Cardiac septum (tissue), 1 donor: ENCODE measurements around the gene IGF2BP3. TPM values are rescaled to one million over a fixed set of nuclear protein-coding genes. Genes with fewer than 3 reads are reported as not detected.

Source experiments
- DNase-seq: peaks from one replicate; pipeline ENCODE4 v3.0.0-alpha.2; 2020; ENCODE audit warnings: low spot score
- intact Hi-C: fragments of 100-400 bp; cut with DNase I; formaldehyde crosslinking; loops from one replicate; pipeline ENCODE4 v1.14.0; 2022
- total RNA-seq: library from RNA; stranded (reverse); fragmentation: NEBNext Ultra II Directional; extraction: Animal tissue kit (Norgen Biotek cat#: 25700); gene quantifications from one replicate; pipeline ENCODE4 v1.2.1, GENCODE V29; 2021
- donor health status: DM: no; HTN: no; CAD: no.

Gene IGF2BP3
- total RNA-seq, 1 donor from 2014 or later: 0.16 TPM

- no peak for DNase-seq
- intact Hi-C loops: loop anchor here (5.0 kb wide), 1 partner anchor 176 kb away; the partner anchor contains the start of gene MALSU1
These were observed 2.9 kb upstream of the IGF2BP3 start for GRCh38 chr7:23472956-23473843.

GRCh38 chr7:23472556-23472955 lies 2.3 kb upstream of the IGF2BP3 start:
- intact Hi-C loops: loop anchor here (5.0 kb wide), 1 partner anchor 175 kb away; the partner anchor contains the start of gene MALSU1
- DNase-seq: no peak

GRCh38 chr7:23472046-23472445 lies 1.8 kb upstream of the IGF2BP3 start:
- intact Hi-C loops: loop anchor here (5.0 kb wide), 1 partner anchor 175 kb away; the partner anchor contains the start of gene MALSU1

GRCh38 chr7:23471106-23471859 lies 992 bp upstream of the IGF2BP3 start:
- intact Hi-C loops: loop anchor here (5.0 kb wide), 1 partner anchor 174 kb away; the partner anchor contains the start of gene MALSU1
- DNase-seq: no peak

More at GRCh38 chr7:23472046-23472445, 1.8 kb upstream of the IGF2BP3 start:
- no peak for DNase-seq

- no peak for DNase-seq
- intact Hi-C loops: loop anchor here (5.0 kb wide), 1 partner anchor 173 kb away; the partner anchor contains the start of gene MALSU1
These were observed 385 bp downstream of the IGF2BP3 start for GRCh38 chr7:23469961-23470250.

GRCh38 chr7:23469150-23469960 lies 936 bp downstream of the IGF2BP3 start:
- intact Hi-C loops: no loop called here
- no peak for DNase-seq

GRCh38 chr7:23468526-23469149 lies 1.7 kb downstream of the IGF2BP3 start:
- no peak for DNase-seq
- intact Hi-C loops: no loop called here

DNA sequence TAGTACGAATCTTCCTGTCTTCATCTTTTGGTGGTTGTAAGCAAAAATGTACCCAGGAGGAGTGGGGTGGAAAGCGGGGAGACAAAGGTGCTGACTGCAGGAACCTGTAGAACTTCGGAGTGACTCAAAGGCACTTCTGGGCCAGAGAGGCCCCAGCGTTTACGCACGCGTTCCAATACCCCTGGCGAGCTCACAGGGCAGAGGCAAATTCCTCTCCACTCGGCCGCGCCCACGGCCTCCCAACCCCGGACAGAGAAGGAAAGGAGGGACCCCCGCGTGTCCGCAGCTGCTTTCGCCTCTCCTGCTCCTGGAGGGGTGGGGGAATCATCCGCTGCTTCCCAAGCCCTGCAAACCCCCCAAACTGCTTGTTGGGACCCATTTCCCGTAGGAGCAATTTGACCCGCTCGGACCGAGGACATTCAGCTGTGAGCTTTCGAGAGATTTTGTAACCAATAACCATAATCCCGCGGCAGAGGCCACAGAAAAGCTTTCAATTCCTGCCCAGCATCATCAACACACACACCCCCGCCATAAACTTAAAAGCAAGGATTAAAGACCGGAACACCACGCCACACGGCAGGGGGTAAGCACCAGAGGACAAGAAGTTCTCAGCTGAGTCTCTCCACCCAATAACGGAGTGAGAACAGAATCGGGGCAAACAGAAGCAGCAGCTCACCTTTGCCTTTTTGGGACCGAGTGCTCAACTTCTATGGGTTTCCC lies 2.3 kb downstream of the IGF2BP3 start:
- intact Hi-C loops: no loop called here
- DNase-seq: no peak

GRCh38 chr7:23467291-23467805 lies 2.9 kb downstream of the IGF2BP3 start:
- no peak for DNase-seq
- intact Hi-C loops: no loop called here

DNA sequence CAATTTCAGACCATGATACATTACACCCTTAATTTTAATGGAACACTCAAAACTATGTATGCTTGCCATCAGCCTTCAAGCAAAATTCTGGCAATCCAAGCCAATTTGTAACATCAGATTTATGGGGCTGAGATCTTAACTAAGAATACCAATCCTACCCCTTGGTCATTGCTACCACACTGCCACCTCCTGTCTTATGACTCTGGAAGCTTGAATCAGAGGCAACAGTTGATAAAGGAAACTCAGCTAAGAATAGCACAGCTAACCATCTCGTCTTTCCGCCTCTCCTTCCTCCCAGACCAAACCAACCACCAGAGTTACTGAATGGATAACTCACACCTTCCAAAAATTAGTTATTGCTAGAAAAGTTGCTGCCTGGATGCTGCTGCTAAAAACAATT lies 7.4 kb downstream of the IGF2BP3 start:
- intact Hi-C loops: loop anchor here (5.0 kb wide), 1 partner anchor 186 kb away; no protein-coding TSS in a partner anchor
- DNase-seq: no peak

DNA sequence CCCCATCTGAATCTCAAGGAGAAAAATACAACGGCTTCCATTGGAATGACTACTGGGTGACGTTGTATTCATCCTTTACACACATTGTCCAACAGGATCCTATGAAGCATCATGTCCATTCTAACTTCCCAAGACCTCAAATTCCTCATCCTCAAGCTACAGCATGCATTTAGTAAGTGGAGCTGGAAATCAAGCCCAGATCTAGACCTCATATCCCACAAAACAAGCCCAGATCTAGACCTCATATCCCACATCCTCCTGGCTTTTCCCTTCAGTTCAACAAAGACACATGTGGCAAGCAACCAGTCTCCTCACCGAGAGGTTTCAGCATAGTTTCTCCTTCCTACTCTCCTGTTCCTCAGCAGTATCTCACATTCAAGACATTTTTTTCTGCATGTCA lies 12.2 kb downstream of the IGF2BP3 start:
- no peak for DNase-seq
- intact Hi-C loops: no loop called here

- intact Hi-C loops: no loop called here
- no peak for DNase-seq
These were observed 14.2 kb downstream of the IGF2BP3 start for GRCh38 chr7:23456093-23456492.

DNA sequence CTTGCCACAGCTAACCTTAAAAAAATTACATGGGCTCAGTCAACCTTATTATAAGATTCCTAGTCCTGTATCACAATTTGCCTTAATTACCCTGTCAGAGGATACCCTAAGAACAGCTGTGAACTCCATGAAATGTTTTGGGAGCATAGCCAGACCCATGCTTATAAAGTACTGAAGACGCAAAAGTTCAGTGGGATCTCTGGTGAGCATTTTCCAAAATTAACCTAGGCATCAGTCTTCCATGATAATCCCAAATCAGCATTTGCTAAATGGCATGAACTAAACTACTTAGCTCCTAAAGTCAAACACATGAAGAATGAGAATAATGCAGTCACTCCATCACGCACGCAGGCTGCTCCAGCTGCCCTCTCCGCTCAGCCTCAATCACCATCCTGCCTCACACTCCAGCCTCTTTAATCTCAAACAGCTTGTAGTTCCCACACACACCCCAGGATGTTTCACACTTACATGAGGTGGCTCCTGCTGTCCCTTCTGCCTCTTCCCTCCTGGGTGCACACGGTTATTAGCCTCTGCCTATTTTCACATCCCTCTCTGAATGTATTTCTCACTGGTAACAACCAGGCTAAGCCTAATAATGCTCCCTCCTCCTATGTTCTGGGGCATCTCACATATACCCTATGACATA lies 15.3 kb downstream of the IGF2BP3 start:
- intact Hi-C loops: no loop called here
- no peak for DNase-seq

DNA sequence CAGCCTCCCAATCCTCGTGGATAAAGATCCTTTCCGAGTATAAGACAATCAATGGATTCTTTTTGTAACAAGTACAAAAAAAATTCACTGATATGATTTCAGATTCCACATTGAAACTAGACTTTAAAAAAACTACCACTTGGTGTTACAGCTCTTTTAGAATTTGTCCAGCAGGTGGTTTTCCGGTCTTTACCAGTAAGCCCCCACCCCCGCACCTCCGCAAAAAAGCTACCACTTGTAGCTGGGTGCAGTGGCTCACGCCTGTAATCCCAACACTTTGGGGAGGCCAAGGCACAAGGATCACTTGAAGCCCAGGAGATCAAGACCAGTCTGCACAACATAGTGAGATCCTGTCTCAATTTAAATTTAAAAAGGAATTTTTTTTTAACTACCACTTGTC lies 19.8 kb downstream of the IGF2BP3 start:
- intact Hi-C loops: no loop called here
- DNase-seq: no peak

DNA sequence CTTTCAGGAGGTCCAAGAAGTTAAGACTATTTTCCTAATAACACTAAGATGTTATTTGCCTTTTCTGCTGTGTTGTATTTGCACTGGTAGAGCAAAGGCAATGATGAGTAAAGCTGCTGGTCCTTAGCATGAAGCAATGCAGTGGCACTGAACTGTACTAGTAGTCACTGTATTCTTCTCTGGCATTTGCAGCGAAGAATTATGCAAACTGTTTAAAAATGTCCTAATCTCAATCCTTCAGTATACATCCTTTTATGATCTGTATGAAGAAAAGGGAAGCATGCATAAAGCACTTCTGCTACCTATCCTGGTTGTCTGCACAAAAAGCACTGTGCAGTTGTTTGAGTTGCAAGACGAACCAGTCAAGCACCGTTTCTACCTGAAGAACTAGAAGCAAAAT lies 20.4 kb downstream of the IGF2BP3 start:
- intact Hi-C loops: no loop called here
- DNase-seq: no peak

- DNase-seq: no peak
- intact Hi-C loops: no loop called here
These were observed 25.0 kb downstream of the IGF2BP3 start for GRCh38 chr7:23445326-23445725.

DNA sequence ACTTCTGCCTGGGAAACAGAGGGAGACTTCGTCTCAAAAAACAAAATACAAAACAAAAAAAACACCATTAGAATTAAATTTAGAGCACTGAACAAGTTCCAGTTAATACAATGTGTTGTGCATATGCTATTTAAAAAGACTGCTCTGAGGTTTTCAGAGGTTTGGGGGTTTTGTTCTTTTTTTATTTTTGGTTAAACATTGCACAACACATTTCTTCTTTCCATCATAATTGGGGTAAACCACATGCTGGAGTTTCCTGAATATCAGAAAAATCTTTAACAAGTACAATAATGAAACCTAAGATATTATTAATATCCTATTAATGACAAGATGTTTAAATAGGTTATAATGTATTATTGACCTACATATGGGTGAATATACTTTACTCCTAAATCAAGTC lies 26.3 kb downstream of the IGF2BP3 start:
- DNase-seq: no peak
- intact Hi-C loops: no loop called here

DNA sequence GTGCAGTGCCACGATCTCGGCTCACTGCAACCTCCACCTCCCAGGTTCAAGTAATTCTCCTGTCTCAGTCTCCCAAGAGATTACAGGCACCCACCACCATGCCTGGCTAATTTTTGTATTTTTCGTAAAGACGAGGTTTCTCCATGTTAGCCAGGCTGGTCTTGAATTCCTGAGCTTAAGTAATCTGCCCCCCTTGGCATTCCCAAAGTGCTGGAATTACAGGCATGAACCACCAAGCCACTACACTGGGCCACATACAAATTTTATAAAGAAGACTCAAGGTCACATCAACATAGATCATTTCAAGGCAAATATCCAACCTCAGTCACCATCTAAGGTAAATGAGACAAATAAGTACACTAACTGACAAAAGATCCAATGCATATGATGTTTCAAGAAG lies 32.1 kb downstream of the IGF2BP3 start:
- no peak for DNase-seq
- intact Hi-C loops: no loop called here
